Measurements from ENCODE around the gene KCNMB2. TPM values are rescaled to one million over a fixed set of nuclear protein-coding genes. Genes with fewer than 3 reads are reported as not detected.

The KCNMB2 gene
- total RNA-seq, 2 donors from 2014 or later: 0.68 TPM; not detected in 1

GRCh38 chr3:178750639-178751300, 214.5 kb downstream of the KCNMB2 start:
- Histone ChIP-seq H3K27me3 (replicated peaks; ENCODE audit: insufficient read depth) (no peaks in the 10 kb centered on the region), H3K9me3 (no peaks in the 10 kb centered on the region), H3K4me3 (no peak overlapping the region), H3K4me1 (replicated peaks) (no peaks in the 10 kb centered on the region), H3K36me3 (no peaks in the 10 kb centered on the region), H3K27ac (no peak overlapping the region)
- DNase-seq (ENCODE audit: low spot score): no peak
- TF ChIP-seq POLR2A (IDR thresholded peaks at IDR 0.05): no peak
- no peak for TF ChIP-seq CTCF (IDR thresholded peaks at IDR 0.05)
- no peak for TF ChIP-seq POLR2AphosphoS5 (IDR thresholded peaks at IDR 0.05)
- WGBS: 84% methylated on average over 3 of the region's 3 CpGs
- intact Hi-C loops (cut with DNase I): no loop called here

GRCh38 chr3:178752843-178753242, 216.6 kb downstream of the KCNMB2 start:
- intact Hi-C loops (cut with DNase I): no loop called here
- Histone ChIP-seq H3K27me3 (replicated peaks; ENCODE audit: insufficient read depth) (no peaks in the 10 kb centered on the region), H3K36me3 (no peaks in the 10 kb centered on the region), H3K4me1 (replicated peaks) (no peaks in the 10 kb centered on the region), H3K27ac (no peak overlapping the region), H3K4me3 (no peak overlapping the region), H3K9me3 (no peaks in the 10 kb centered on the region)
- WGBS: 93% methylated on average over 2 of the region's 2 CpGs
- no peak for TF ChIP-seq CTCF (IDR thresholded peaks at IDR 0.05)
- no peak for TF ChIP-seq POLR2A (IDR thresholded peaks at IDR 0.05)
- no peak for TF ChIP-seq POLR2AphosphoS5 (IDR thresholded peaks at IDR 0.05)
- no peak for DNase-seq (ENCODE audit: low spot score)

- no peaks in the 10 kb centered on the region for H3K4me1 ChIP-seq (replicated peaks)
- no peak for DNase-seq (ENCODE audit: low spot score)
- intact Hi-C loops (cut with DNase I): no loop called here
- WGBS: 51% methylated on average over 7 of the region's 7 CpGs
- no peak overlapping the region for H3K27ac ChIP-seq
- H3K4me3 ChIP-seq: no peak overlapping the region
- H3K9me3 ChIP-seq: no peaks in the 10 kb centered on the region
- no peaks in the 10 kb centered on the region for H3K27me3 ChIP-seq (replicated peaks; ENCODE audit: insufficient read depth)
- H3K36me3 ChIP-seq: no peaks in the 10 kb centered on the region
- TF ChIP-seq CTCF (IDR thresholded peaks at IDR 0.05): no peak
- TF ChIP-seq POLR2A (IDR thresholded peaks at IDR 0.05): no peak
- TF ChIP-seq POLR2AphosphoS5 (IDR thresholded peaks at IDR 0.05): no peak
Observed at GRCh38 chr3:178754852-178755510, 218.7 kb downstream of the KCNMB2 start.

- intact Hi-C loops (cut with DNase I): no loop called here
- H3K27ac ChIP-seq: no peak overlapping the region
- TF ChIP-seq POLR2A (IDR thresholded peaks at IDR 0.05): no peak
- no peak for TF ChIP-seq CTCF (IDR thresholded peaks at IDR 0.05)
- TF ChIP-seq POLR2AphosphoS5 (IDR thresholded peaks at IDR 0.05): no peak
- no peaks in the 10 kb centered on the region for H3K9me3 ChIP-seq
- no peak overlapping the region for H3K4me3 ChIP-seq
- 88% methylated on average over 4 of the region's 4 CpGs for WGBS
- DNase-seq (ENCODE audit: low spot score): no peak
- H3K36me3 ChIP-seq: no peaks in the 10 kb centered on the region
- H3K4me1 ChIP-seq (replicated peaks): no peaks in the 10 kb centered on the region
- H3K27me3 ChIP-seq (replicated peaks; ENCODE audit: insufficient read depth): no peaks in the 10 kb centered on the region
Observed at GRCh38 chr3:178761024-178761423, 224.8 kb downstream of the KCNMB2 start.

- no peaks in the 10 kb centered on the region for H3K4me1 ChIP-seq (replicated peaks)
- TF ChIP-seq POLR2A (IDR thresholded peaks at IDR 0.05) (no peak), POLR2AphosphoS5 (IDR thresholded peaks at IDR 0.05) (no peak)
- H3K4me3 ChIP-seq: no peak overlapping the region
- DNase-seq (ENCODE audit: low spot score): no peak
- no peak overlapping the region for H3K27ac ChIP-seq
- WGBS: 58% methylated on average over 3 of the region's 3 CpGs
- no peaks in the 10 kb centered on the region for H3K27me3 ChIP-seq (replicated peaks; ENCODE audit: insufficient read depth)
- intact Hi-C loops (cut with DNase I): no loop called here
- H3K36me3 ChIP-seq: no peaks in the 10 kb centered on the region
- H3K9me3 ChIP-seq: no peaks in the 10 kb centered on the region
Observed at GRCh38 chr3:178761461-178761860, 225.2 kb downstream of the KCNMB2 start.
